ENCODE results near the gene ZNF148.

The ZNF148 gene

GRCh38 chr3:125267460-125267859 is 107.7 kb downstream of the ZNF148 start:
- no peak for DNase-seq

DNA sequence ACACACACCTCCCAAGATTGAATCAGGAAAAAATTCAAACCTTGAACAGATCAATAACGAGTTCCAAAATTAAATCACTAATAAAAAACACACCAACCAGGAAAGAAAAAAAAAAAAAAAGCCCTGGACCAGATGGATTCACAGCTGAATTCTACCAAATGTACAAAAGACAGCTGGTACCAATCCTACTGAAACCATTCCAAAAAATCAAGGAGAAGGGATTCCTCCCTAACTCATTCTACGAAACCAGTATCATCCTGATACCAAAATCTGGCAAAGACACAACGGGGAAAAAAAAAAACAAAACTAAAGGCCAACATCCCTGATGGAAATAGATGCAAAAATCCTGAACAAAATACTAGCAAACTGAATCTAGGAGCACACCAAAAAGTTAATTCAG is 108.2 kb downstream of the ZNF148 start:
- DNase-seq, result no peak

- DNase-seq, result no peak
Observed at GRCh38 chr3:125262161-125262560, 113.0 kb downstream of the ZNF148 start.

GRCh38 chr3:125261031-125261430 is 114.1 kb downstream of the ZNF148 start:
- no peak for DNase-seq

DNA sequence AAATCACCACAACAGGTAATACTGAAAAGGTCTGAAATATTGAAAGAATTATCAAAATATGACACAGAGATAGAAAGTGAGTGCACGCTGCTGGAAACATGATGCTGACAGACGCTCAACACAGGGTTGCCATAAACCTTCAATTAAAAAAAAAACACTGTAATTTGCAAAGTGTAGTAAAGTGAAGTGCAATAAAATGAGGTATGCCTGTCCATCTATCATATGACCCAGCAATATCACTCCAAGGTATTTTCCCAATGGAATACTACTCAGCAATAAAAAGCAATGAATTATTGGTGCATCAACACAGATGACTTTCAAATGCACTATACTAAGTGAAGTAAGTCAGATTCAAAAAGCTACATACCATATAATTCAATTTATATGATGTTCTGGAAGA is 115.0 kb downstream of the ZNF148 start:
- DNase-seq, result no peak

GRCh38 chr3:125257536-125257935 is 117.6 kb downstream of the ZNF148 start:
- no peak for DNase-seq

DNA sequence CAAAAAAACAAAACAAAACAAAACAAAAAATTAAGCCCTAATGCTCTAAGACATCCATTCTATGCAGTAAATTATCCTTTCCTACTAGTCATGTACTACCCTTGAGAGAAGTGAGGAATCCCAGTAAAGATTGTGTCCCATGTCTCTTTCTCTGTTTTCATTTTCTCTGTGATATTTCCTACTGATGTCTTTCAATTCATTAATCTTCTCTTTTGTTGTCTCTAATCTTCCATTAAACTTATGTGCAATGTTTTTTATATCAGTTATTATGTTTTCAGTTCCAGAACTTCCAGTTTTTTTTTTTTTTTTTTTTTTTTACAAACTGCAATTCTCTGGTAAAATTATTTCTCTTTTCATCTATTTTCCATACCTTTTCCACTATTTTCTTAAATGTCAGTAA is 118.5 kb downstream of the ZNF148 start:
- no peak for DNase-seq

GRCh38 chr3:125250973-125251372 is 124.2 kb downstream of the ZNF148 start:
- DNase-seq, result no peak

DNA sequence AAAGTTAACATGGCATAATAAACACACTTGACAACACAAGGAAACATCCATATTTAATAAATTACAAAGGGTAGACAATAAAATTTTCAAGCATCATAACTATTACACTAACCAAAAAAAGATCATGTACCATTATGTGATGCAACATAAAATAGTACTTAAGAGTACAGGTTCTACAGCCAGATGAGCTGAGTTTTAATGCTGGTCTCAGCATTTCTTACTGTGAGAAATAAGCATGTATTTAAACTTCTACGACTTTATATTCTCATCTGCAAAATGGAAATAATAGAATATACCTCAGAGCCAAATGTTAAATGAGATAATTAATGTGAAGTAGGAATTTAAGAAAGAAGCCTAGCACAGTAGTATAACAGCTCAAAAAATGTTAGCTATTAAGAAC is 128.9 kb downstream of the ZNF148 start:
- no peak for DNase-seq

DNA sequence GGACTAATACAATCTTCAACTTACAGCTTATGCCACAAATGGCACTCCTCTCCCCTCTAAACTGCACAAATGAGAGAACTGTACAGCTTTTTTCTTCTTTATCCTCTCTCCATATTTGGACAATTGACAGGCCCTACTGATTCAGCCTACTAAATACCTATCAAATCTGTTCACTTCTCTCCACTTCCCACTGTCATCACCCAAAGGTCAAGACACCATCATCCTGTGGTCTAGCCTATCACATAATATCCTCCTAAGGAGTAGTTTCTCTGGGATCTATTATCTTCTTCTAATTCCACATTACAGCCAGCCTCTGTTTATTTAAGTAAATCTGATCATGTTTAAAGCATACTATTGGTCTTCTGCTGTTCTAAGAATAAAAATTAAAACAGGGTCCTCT is 129.6 kb downstream of the ZNF148 start:
- peak; percentile 60 for DNase-seq

- DNase-seq, result peak; percentile 31
Observed at GRCh38 chr3:125240496-125240895, 134.6 kb downstream of the ZNF148 start.

- DNase-seq, result no peak
Observed at GRCh38 chr3:125239266-125239665, 135.9 kb downstream of the ZNF148 start.

- DNase-seq, result no peak
Observed at GRCh38 chr3:125238759-125239158, 136.4 kb downstream of the ZNF148 start.

DNA sequence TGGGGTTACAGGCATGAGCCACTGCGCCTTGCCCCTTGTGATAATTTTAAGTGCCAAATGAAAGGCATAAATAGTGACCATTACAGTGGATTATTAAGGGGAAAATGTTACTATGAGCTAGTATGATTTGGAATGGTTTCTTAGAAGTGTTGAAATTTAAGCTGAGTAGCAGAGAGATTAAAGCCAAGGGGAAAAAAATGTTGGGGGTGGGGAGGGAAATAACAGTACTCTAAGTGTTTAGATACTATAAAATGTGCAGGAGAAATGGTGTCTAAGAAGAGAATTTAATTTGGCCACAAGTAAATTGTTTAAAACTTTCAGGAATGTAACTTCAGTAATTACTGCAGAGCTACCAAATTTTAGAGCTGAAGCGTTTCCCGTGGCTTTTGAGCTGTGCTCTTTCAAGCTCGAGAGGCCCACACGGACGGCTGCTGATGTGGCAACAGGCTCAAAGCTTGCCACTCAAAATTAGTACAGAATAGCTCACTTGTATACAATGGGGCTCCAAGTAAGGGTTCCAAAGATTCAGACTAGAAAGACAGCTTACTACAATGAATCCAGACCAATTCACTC is 138.7 kb downstream of the ZNF148 start:
- DNase-seq, result no peak

- DNase-seq, result no peak
Observed at GRCh38 chr3:125234831-125235230, 140.3 kb downstream of the ZNF148 start.

- DNase-seq, result no peak
Observed at GRCh38 chr3:125232401-125232800, 142.7 kb downstream of the ZNF148 start.

- peak; percentile 79 for DNase-seq
Observed at GRCh38 chr3:125231895-125232294, 143.2 kb downstream of the ZNF148 start.

- DNase-seq, result no peak
Observed at GRCh38 chr3:125229707-125230106, 145.4 kb downstream of the ZNF148 start.

DNA sequence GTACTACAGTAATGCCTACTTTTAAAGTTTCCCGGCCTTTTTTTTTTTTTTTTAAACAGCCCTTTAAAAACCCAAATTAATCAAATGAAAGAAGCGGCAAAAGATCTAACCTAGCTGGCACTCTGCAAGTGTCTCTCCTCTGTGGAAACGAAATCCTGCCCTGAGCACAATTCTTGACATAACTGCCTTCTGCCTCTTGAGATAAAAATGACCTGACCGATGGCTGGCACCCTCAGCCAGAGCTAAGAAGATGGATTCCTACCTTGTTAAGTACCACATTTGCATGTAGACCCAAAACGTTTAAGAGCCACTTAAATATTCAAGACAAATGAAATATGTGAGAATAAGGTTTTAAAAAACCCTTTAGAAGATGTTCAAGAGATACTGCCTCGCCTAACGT is 146.0 kb downstream of the ZNF148 start:
- no peak for DNase-seq

DNA sequence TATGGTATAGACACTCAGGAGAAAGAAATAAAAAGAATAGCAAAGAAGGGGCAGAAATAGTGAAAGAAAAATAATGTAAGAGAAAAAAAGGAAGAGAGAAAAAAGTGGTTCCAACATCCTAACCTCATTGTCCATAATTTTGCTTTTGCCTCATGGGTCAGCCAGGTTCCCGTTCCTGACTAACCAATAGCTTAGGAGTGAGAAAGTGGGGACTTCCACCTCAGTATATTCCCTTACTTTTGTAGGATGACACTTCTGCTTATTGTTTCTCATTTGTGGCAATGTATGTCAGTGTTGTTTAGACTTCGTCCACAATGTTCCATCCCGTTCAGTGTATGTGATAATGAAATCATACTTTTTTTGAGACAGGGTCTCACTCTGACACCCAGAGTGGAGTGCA is 153.3 kb downstream of the ZNF148 start:
- DNase-seq, result no peak

- no peak for DNase-seq
Observed at GRCh38 chr3:125220727-125221429, 154.2 kb downstream of the ZNF148 start.

DNA sequence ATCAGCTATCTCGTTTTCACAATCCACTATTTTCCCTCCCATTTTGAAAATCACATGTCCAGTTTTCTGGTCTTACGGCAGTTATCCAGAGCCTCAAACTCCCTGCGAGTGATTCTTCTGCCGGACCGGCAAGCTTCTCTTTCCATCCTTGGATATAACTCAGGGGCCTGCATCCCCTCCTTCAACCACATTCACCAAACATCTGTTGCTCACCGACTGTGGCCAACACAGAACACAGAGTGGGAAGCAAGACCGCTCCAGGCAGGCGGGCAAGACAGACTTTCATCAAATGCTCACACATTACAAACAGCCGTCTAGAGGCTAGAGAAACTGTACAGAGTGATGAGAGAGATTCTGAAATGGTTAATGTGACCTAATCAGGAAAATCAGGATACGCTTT is 154.9 kb downstream of the ZNF148 start:
- DNase-seq, result no peak

DNA sequence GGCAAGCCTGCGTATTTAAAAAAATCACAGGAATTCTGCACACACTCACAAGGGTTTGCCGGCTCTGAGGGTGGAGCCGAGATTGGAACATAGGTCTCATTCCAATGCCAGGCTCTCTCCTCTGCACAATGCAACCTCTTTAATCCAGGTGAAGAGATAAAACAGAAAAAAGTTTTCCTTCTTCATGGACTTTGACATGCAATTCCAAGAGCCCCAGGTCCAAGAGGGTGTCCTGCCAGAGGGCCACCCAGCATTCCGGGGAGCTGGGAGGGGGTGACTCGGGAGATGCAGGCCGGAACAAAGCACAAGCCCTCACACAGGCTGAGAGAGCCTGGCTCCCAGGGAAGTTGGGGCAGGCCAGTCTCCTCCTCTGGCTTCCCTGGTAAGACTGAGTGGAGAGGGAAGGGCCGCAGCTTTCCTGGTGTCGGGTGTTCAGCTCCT is 155.8 kb downstream of the ZNF148 start:
- no peak for DNase-seq

DNA sequence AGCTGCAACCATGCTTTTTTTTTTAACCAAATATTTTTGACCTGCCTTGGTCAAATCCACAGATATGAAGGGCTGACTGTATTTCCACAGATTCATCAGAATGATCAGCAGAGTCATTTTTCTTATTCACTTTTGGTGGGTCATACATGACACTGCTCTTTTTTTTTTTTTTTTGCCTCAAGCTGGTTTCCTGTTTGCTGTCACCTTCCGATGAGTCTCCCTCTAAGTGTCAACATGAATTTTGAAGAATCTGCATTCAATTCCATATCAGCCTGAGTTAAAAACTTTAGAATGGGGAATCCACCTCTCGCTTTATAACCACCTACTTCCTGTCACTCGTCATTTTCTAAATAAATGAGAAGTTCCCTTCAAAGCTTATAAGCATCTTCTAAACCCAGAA is 160.4 kb downstream of the ZNF148 start:
- no peak for DNase-seq

- no peak for DNase-seq
Observed at GRCh38 chr3:125213946-125214542, 161.1 kb downstream of the ZNF148 start.
